Measurements from ENCODE around the gene MAGEB1.

Gene MAGEB1

GRCh38 chrX:30246769-30247489 is at the start of gene MAGEB1:
Gene MAGEB1, plus strand, starts transcription at chrX:30247146. Its CDS starts 3,348 bp downstream, at chrX:30250494.
- ATAC-seq (no peak), DNase-seq (no peak)

- no peak for DNase-seq
- no peak for ATAC-seq
These were observed 34.8 kb upstream of the MAGEB1 start for GRCh38 chrX:30212172-30212571.

- ATAC-seq (no peak), DNase-seq (no peak)
These were observed 31.5 kb upstream of the MAGEB1 start, which contains the start of gene MAGEB2 for GRCh38 chrX:30215357-30215843. Gene MAGEB2, plus strand, starts transcription at chrX:30215563. Its CDS starts 3,018 bp downstream, at chrX:30218581.

- DNase-seq (no peak), ATAC-seq (no peak)
These were observed 29.5 kb upstream of the MAGEB1 start for GRCh38 chrX:30217465-30217864.

GRCh38 chrX:30219372-30219771 is 27.6 kb upstream of the MAGEB1 start:
- DNase-seq (no peak), ATAC-seq (no peak)

- ATAC-seq (no peak), DNase-seq (no peak)
These were observed 26.3 kb upstream of the MAGEB1 start for GRCh38 chrX:30220661-30221060.

GRCh38 chrX:30224536-30224935 is 22.4 kb upstream of the MAGEB1 start:
- no peak for ATAC-seq
- no peak for DNase-seq

GRCh38 chrX:30228526-30228925 is 18.4 kb upstream of the MAGEB1 start:
- DNase-seq (no peak), ATAC-seq (no peak)

GRCh38 chrX:30230395-30230794 is 16.6 kb upstream of the MAGEB1 start, which contains the start of gene MAGEB3:
Gene MAGEB3, plus strand, starts transcription at chrX:30230657. Its CDS starts 5,268 bp downstream, at chrX:30235925.
- DNase-seq (no peak), ATAC-seq (no peak)

GRCh38 chrX:30241724-30242415 is 5.1 kb upstream of the MAGEB1 start, which contains the start of gene MAGEB4:
Gene MAGEB4, plus strand, starts transcription at chrX:30242000. Its CDS starts 136 bp downstream, at chrX:30242136.
- DNase-seq: no peak
- ATAC-seq: no peak

GRCh38 chrX:30248854-30249253 is 1.9 kb downstream of the MAGEB1 start:
- no peak for DNase-seq
- ATAC-seq: no peak

- no peak for ATAC-seq
- no peak for DNase-seq
These were observed 6.3 kb downstream of the MAGEB1 start for GRCh38 chrX:30253257-30253656.

- DNase-seq: no peak
- no peak for ATAC-seq
These were observed 13.0 kb downstream of the MAGEB1 start for GRCh38 chrX:30259927-30260326.

GRCh38 chrX:30261012-30261411 is 14.1 kb downstream of the MAGEB1 start:
- no peak for DNase-seq
- no peak for ATAC-seq

- DNase-seq (no peak), ATAC-seq (no peak)
These were observed 15.8 kb downstream of the MAGEB1 start for GRCh38 chrX:30262763-30263162.

GRCh38 chrX:30270639-30271038 is 23.7 kb downstream of the MAGEB1 start:
- ATAC-seq (no peak), DNase-seq (no peak)

- DNase-seq: no peak
- ATAC-seq: no peak
These were observed 28.6 kb downstream of the MAGEB1 start for GRCh38 chrX:30275498-30275897.

GRCh38 chrX:30278365-30278764 is 31.4 kb downstream of the MAGEB1 start:
- ATAC-seq (no peak), DNase-seq (no peak)

- ATAC-seq (no peak), DNase-seq (no peak)
These were observed 33.5 kb downstream of the MAGEB1 start for GRCh38 chrX:30280428-30280827.

- ATAC-seq: no peak
- no peak for DNase-seq
These were observed 35.6 kb downstream of the MAGEB1 start for GRCh38 chrX:30282527-30282926.

- ATAC-seq (no peak), DNase-seq (no peak)
These were observed 36.7 kb downstream of the MAGEB1 start for GRCh38 chrX:30283456-30284200.

GRCh38 chrX:30296408-30297254 is 49.7 kb downstream of the MAGEB1 start:
- ATAC-seq (no peak), DNase-seq (no peak)

All from stimulated activated naive CD8-positive, alpha-beta T cell treated with anti-CD3 and anti-CD28 coated beads, Interleukin-15, Interleukin-2, amounts not matched to agents 100 U/mL and 50 U/mL, for 24 hours (primary cell).